Skin epidermis (tissue), 12 donors: ENCODE results near the gene IFNG-AS1.
A peak's percentile ranks its signal among the peaks of the same experiment; 100 is the strongest.

Experiments
- H3K27ac ChIP-seq, 21 experiments: fragments of 200-600 bp; sonication (generic) in 11 of 21; one replicate each; pipeline ENCODE4 v1.5.0; 2020; ENCODE audit warnings: mild to moderate bottlenecking in 3 of 21, inconsistent platforms in 2 of 21, moderate library complexity in 2 of 21
- H3K4me3 ChIP-seq, 7 experiments: fragments of 200-600 bp; sonication (generic) in 2 of 7; one replicate each; pipeline ENCODE4 v1.5.0; 2020; ENCODE audit warnings: inconsistent platforms in 2 of 7, mild to moderate bottlenecking in 2 of 7, moderate library complexity in 1 of 7

Gene IFNG-AS1

GRCh38 chr12:68031881-68032739, 42.9 kb downstream of the IFNG-AS1 start:
- Histone ChIP-seq H3K4me3 (no peak overlapping the region), H3K27ac (no peak overlapping the region)

GRCh38 chr12:68034567-68034966, 45.3 kb downstream of the IFNG-AS1 start:
- no peak overlapping the region for H3K4me3 ChIP-seq
- H3K27ac ChIP-seq, result no peak overlapping the region

GRCh38 chr12:68036642-68037041, 47.4 kb downstream of the IFNG-AS1 start:
- no peak overlapping the region for H3K27ac ChIP-seq
- no peak overlapping the region for H3K4me3 ChIP-seq

- Histone ChIP-seq H3K4me3 (no peak overlapping the region), H3K27ac (no peak overlapping the region)
Measured at GRCh38 chr12:68037616-68038255, 48.5 kb downstream of the IFNG-AS1 start.

- no peak overlapping the region for H3K27ac ChIP-seq
- no peak overlapping the region for H3K4me3 ChIP-seq
Measured at GRCh38 chr12:68038650-68039049, 49.4 kb downstream of the IFNG-AS1 start.

- peak overlapping the region in 1 of 21 experiments; percentile 31 for H3K27ac ChIP-seq
- H3K4me3 ChIP-seq, result no peak overlapping the region
Measured at GRCh38 chr12:68040450-68041075, 51.3 kb downstream of the IFNG-AS1 start.

- H3K27ac ChIP-seq, result peak overlapping the region in 3 of 21 experiments; percentile 5 to 31 (median 12)
- no peak overlapping the region for H3K4me3 ChIP-seq
Measured at GRCh38 chr12:68042212-68042699, 53.0 kb downstream of the IFNG-AS1 start.

- Histone ChIP-seq H3K27ac (no peak overlapping the region), H3K4me3 (no peak overlapping the region)
Measured at GRCh38 chr12:68043435-68043834, 54.2 kb downstream of the IFNG-AS1 start.

GRCh38 chr12:68048648-68049297, 59.5 kb downstream of the IFNG-AS1 start:
- no peak overlapping the region for H3K4me3 ChIP-seq
- no peak overlapping the region for H3K27ac ChIP-seq

GRCh38 chr12:68056300-68056699, 67.1 kb downstream of the IFNG-AS1 start:
- no peak overlapping the region for H3K27ac ChIP-seq
- no peak overlapping the region for H3K4me3 ChIP-seq

- H3K27ac ChIP-seq, result no peak overlapping the region
Measured at GRCh38 chr12:68063900-68064590, 74.8 kb downstream of the IFNG-AS1 start.

GRCh38 chr12:68065163-68065562, 75.9 kb downstream of the IFNG-AS1 start:
- Histone ChIP-seq H3K4me3 (no peak overlapping the region), H3K27ac (no peak overlapping the region)

More at GRCh38 chr12:68063900-68064590, 74.8 kb downstream of the IFNG-AS1 start:
- no peak overlapping the region for H3K4me3 ChIP-seq

- Histone ChIP-seq H3K4me3 (no peak overlapping the region), H3K27ac (no peak overlapping the region)
Measured at GRCh38 chr12:68065687-68066086, 76.4 kb downstream of the IFNG-AS1 start.

- H3K27ac ChIP-seq, result no peak overlapping the region
- H3K4me3 ChIP-seq, result no peak overlapping the region
Measured at GRCh38 chr12:68067762-68068376, 78.6 kb downstream of the IFNG-AS1 start.

GRCh38 chr12:68069275-68069674, 80.0 kb downstream of the IFNG-AS1 start:
- no peak overlapping the region for H3K27ac ChIP-seq
- H3K4me3 ChIP-seq, result no peak overlapping the region
